Measurements from ENCODE around the gene SH3PXD2B.
"Not testable (repeated sequence)": the region's sequence is repeated elsewhere in the genome, so short reads cannot be mapped to it uniquely, and the experiment has no call there.

Gene SH3PXD2B

DNA sequence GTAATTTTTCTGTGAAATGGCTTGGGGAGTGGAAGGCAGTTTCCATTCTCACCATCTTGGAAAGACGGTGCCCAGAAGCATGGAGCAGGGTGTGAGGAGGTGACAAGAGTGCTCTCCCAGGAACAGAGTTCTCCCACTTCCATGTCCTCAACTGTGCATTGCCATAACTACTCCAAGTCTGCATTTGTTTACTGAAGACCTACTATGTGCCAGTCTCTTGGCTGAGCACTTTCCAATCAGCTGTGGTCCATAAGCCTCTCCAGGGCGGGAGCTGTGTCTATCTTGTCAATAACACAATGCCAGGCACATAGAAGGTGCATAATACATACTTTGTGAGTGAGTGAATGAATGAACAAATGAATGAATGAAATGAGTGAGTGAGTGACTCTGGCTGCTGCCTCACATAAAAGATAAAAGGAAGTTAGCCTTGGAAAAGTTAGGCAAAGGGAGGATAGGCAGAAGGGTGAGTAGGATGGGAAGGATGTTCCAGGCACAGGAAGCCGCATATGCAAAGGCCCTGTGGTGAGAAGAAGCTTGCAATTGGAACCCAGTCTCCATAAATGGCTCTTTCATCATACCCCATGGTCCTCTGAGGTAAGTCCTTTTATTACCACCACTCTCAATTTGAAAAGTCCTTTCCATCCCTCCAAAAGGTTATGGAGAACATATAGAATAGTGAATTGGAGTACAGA lies 31.3 kb upstream of the SH3PXD2B start:
- no peak for DNase-seq (ENCODE audit: low read depth in 2 of 2)

DNA sequence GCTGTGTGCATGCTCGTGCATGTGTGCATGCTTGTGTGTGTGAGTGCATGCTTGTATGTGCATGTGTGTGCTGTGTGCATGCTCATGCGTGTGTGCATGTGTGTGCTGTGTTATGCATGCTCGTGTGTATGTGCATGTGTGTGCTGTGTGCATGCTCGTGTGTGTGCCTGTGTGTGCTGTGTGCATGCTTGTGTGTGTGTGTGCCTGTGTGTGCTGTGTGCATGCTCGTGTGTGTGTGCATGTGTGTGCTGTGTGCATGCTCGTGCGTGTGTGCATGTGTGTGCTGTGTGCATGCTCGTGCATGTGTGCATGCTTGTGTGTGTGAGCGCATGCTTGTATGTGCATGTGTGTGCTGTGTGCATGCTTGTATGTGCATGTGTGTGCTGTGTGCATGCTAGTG lies 30.3 kb upstream of the SH3PXD2B start:
- DNase-seq (ENCODE audit: low read depth in 2 of 2), result no peak

DNA sequence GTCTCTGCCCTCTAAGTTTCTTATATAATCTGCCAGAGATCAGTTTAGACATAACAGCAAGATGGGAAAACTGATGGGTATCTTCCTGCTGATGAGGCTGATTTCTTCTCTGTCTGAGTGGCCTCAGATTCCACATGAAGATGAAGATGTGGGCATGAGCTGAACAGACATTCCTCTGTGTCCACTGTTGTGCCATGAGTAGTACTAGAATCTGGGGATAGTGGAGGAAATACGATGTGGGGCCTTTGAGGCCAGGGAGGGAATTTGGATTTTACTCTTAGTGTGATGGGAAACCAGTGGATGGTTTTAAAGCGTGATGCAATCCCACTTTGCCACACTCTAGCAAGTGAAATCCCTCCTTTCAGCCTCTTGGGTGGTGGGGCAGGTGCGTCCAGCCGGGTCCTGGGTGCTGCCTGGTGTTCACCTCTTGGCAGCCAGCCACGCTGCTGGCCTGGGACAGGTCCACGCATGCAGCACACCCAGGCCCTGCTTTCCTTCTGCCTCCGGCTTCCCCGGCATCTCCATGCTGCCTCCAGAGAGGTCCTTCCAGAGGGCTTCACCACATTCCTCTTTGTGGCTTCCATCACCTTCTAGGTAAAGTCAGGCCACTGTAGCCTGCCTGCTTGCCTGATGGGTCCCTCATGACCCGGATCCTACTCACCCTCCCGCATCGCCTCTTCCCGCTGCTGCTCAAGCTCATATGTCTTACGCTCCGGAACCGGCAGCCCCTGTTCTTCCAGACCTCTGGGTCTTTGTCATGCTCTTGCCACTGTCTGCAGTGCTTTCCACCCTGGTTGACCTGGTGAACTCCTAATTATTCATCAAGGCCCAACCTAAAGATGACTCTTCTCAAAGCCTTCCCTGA lies 28.1 kb upstream of the SH3PXD2B start:
- no peak for DNase-seq (ENCODE audit: low read depth in 2 of 2)

DNA sequence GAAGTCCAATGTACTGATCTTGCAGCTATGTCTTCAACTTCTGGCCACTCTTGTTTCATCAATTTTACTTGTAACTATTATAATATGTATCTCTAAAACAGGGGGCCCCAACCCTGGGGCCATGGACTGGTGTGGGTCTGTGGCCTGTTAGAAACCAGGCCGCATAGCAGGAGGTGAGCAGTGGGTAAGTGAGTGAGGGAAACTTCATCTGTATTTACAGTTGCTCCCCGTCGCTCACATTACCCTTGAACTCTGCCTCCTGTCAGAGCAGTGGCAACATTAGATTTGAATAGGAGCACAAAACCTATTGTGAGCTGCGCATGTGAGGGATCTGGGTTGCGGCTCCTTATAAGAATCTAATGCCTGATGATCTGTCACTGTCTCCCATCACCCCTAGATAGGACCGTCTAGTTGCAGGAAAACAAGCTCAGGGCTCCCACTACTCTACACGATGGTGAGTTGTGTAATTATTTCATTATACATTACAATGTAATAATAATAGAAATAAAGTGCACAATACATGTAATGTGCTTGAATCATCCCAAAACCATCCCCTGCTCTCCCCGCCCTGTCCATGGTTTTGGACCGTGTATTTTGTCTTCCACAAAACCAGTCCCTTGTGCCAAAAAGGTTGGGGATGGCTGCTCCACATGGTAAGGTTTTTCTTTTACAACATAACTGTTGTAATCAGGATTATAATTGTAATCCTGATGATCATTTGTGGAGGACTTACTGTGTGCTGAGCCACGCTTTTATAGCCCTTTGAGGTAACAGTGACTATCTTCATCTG lies 26.9 kb upstream of the SH3PXD2B start:
- no peak for DNase-seq (ENCODE audit: low read depth in 2 of 2)

DNA sequence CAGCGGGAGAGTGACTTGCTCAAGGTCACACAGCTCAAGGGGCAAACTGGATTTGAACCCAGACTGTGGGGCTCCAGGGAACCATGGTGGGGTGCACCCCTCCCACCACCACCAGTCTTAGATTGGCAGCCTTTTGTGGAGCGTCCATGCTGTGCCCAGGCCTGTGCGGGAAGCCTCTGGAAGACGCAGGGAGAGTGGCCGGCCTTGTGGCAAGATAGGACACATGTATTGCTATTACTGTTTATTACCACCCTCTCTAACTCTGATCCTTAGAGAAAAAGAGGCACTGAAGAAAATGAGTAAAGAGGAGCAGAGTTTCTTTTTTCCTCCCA lies 25.4 kb upstream of the SH3PXD2B start:
- DNase-seq (ENCODE audit: low read depth in 2 of 2), result no peak

DNA sequence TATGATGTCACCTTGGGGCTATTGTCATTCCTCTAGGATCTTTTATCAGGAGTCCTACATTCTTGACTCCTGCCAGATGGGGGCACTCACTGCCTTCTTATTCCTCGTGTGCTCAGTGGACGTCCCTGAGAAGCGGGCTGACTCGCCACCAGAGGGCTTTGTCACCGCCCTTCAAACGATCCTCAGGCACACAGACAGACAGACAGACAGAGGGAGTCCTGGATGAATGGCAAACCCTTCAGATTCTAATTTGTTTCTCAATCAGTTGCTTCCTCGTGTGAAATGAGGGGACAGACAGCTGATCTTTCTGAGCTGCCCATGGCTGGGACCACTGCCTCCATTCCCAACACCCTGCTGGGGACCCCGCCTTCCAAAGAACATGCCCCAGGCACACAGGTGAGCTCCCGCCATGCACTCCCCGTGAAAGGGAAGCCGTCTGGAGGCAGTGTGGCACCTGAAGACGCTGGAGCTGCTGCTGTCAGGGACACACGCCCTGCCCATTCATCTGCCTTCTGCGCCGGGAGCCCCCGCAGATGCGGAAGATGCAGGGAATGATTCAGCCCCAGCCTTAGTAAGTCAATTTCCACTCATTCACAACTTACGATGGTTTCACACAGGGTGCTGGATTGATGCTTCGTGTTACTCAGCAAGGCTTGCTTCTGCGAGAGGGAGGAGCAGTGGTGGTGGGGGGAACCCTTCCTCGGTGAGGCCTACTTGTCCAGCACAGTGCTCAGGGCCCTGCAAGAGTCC lies 24.9 kb upstream of the SH3PXD2B start:
- peak; percentile 22 to 30 for DNase-seq (ENCODE audit: low read depth in 2 of 2)

DNA sequence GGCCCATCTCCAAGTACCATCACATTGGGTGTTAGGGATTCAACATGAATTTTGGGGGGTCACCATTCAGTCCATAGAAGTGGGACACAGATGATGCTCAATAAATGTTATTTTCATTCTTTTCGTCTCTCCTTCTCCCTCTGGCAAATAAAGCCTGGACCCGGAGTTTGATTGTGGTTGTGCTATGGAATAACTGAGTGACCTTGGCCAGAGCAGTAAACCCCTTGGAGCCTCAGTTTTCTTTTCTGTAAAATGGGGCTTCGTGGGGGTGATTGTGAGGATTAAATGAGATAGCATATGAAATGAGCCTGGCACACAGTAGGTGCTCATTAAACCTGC lies 24.3 kb upstream of the SH3PXD2B start:
- DNase-seq (ENCODE audit: low read depth in 2 of 2), result not testable (repeated sequence)

DNA sequence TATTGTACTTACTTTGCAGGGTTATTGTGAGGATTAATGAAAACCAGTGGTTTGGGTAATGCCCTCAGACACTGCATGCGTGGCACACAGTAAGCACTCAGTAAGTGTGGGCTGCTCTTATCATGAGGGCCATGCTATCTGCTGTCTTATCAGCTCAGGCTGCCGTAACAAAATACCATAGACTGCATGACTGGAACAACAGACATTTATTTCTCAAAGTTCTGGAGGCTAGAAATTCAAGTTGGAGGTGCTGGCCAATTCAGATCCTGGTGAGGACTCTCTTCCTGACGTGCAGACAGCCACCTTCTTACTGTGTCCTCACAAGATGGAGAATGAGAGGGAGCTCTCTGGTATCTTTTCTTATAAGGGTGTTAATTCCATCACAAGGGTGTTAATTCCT lies 23.9 kb upstream of the SH3PXD2B start:
- DNase-seq (ENCODE audit: low read depth in 2 of 2), result no peak

DNA sequence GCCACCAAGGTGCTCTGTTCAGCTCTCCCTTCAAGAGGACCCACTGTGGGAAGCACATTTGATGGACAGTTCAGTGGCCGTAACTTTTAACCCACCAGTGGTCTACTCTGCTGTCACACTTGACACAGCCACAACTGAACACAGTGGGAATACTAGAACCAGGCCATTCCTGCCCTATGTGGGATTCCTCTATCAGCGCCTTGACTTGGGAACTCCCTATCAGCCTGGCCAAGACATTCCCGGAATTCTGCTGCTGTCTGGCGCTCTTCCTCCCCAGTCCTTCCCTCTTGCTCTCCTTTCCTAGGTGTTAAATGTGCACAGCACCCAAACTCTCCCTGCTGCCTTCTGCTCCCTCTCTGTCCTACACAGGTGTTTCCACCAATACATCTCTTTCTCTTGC lies 23.1 kb upstream of the SH3PXD2B start:
- no peak for DNase-seq (ENCODE audit: low read depth in 2 of 2)

DNA sequence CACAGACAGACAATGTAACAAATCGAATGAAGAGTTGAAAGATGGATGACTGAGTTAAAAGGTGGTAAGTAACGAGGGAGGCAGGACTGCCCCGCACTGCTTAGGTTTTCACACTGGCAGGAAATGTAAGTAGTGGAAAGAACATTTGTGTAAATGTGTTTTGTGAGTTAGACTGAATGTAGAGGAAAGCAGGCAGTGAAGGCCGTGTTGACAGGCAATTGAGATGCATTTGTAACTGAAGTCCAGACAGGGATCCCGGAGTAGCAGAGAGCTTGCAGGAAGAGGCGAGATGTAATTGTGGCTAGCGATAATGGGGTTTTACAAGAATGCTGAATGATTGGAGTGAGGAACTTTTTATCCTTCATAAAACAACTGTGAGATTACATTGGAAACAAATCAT lies 20.0 kb upstream of the SH3PXD2B start:
- no peak for DNase-seq (ENCODE audit: low read depth in 2 of 2)

DNA sequence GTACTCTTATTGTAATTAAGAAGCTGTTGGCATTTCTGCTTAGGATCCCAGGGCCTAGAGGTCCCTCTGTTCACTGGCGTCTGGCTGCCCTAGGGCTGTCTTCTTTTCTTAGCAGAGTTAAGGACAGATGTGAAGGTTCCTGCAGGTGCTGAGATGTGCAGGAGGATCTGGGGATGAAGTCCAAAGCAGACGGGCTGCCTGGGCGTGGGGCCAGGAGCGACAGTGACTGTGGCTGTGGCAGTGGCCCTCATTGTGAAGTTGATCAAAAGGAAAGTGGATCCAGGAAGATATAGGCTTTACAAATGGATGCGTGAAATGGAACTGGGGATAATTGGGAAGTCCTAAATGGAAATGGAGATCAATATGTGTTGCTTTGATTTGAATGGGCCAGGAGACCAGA lies 19.1 kb upstream of the SH3PXD2B start:
- no peak for DNase-seq (ENCODE audit: low read depth in 2 of 2)

DNA sequence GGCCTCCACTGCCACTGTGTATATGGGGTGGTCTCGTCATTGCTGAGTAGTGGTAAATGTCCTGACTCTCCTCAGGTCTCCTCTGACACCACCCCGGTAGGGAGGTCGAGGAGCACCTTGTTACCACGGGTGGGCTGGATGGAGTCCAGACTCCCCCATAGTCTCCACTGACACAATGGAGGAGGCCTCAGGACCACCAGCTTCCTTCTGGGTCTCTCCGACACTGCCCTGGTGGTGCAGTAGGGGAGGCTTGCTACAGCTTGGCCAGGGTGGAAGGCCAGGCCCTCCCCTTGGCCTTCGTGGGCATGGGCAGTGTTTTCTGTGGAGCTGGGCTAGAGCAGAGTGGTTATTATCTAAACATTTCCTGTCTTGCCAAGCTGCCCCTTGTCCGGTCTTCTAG lies 15.4 kb upstream of the SH3PXD2B start:
- DNase-seq (ENCODE audit: low read depth in 2 of 2), result no peak

DNA sequence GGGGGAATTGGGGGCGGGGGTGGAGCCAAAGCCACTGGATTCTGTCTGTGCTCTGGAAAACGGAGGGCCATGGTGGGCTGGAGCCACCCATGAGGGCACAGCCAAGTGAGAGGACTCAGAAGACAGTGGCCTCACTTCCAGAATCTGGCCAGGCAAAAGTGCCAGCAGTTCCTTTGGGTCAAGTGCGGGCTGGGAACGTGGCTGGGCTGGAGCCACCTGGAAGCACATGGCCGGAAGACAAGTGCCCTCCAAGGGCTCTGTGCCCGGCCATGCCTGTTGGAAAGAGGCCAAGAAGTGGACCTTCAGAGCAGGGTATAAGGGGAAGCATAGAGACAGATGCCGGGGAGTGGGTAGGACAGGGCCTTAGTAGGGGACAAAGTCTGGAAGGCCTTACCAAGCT lies 11.7 kb upstream of the SH3PXD2B start:
- no peak for DNase-seq (ENCODE audit: low read depth in 2 of 2)

DNA sequence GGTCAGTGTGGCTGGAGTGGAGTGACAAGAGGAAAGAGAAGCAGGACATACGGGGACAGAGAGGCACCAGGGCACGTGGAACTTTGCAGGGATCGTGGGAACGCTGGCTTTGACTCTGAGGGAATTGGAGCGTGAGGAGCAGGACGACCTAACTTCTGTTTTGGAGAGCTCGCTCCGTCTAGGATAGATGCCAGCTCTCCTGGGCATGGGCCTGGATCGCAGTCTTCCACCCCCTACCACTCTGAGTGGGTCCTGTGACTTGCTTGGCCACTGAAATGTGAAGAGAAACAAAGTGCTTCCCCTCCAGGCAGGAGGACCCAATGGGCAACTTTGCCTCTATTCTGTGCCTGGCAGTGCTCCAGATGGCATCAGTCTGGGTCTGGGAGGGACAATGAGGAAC lies 8.7 kb upstream of the SH3PXD2B start:
- DNase-seq (ENCODE audit: low read depth in 2 of 2), result no peak

DNA sequence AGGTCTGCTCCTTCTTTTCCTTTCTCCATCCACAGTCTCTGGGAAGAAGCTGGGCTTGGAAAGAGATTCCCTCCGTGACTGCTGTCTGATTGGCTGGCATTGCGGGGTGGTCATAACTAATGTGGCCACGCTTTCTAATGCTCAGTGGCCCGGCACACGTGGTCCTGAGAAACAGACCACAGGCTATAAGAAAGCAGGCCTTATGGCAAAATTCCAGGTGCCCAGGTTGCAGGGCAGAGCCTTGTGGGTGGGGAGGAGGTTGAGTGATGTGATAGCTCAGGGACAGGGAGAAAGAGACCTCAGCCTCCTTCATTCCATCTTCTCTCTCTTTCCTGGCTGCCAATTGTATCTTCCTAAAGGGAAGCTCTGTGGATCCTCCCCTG lies 5.4 kb upstream of the SH3PXD2B start:
- DNase-seq (ENCODE audit: low read depth in 2 of 2), result no peak

DNA sequence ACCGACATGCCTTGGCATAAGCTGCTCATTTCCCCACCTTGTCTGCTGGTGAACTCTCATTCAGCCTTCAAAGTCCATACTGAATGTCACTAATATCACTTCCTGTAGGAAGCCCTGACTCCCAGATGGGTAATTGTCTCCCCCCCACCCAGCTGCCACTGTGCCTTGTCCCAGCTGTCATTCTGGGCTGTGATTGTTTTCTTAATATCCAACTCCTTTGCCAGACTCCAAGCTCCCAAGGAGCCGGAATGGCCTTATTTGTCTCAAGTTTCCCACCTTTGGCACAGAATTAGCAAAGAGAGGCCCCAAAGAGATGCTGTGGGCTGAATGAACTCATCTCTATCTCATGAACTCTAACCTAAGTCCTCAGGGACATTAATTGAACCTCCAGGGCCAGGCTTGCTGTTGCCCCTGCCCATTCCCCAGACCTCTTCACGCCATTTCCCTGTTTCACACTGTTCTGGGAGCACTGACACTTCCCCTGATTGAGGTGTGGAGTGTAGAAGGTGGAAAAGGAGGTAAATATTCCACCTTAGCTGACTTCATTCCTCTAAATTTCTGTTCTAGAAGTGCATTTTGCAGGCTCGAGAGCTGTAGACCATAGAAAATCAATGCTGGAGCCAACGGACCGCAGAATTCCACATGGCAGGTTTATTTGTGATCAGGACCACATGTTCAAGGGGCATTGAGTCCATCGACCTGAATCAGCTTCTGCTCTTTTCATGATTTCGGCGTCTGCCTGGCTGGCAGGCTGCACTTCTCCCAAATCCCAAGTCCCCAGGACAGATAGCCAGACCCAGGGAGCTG lies 4.9 kb upstream of the SH3PXD2B start:
- no peak for DNase-seq (ENCODE audit: low read depth in 2 of 2)

DNA sequence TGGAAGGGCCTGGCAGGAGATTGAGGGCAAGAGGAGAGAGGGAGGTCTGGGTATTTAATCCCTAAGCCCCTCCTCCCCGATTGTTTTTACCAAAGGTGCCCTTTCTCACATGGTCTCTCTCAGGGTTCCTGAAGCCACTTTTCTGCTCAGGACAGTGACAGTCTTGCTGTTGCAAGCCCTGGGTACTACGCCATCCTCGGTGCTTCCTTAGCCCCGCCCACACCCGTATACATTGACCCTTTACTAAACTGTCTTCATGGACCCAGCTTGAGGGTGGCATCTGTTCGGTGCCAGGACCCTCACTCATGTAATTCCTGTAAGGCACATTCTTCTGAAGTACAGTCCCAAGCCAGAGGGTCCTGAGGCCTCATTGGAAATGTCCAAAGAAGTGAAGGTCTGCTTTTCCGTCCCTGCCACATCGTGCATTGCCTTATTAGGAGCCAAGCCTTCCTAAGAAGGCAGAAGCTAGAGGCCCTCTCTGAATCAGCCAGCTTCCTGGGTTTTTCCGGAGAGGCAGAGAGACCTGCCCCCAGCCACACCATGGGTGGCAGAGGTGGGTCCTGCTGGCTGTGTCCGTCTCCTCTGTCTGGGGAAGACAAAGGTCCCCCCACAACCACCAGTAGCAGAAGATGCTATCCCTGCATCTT lies 1.9 kb upstream of the SH3PXD2B start:
- DNase-seq (ENCODE audit: low read depth in 2 of 2), result no peak

DNA sequence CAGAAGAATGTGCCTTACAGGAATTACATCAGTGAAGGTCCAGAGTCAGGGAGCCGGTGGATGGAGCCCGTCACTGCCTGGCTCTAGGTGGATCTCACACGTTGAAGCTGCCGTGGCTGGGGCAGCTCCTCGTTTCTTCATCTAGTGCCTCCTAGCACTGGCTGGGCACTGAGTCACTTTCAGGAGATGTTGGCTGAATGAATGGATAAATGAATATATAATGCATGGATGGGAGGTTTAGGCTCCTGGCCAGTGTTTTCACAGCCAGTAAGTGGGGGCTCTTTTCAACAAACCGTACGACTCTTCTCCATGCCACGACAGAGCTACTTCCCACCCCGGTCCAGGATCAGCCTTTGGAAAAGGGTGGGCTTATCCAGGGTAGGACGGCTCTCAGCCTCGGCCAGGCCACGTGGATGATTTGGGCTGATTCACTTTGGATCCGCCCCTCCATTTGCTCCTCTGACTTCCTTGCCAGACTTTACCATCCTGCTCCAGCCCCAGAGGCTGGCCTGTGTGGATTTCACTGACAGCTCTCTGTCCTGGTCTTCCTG lies 1.3 kb upstream of the SH3PXD2B start:
- DNase-seq (ENCODE audit: low read depth in 2 of 2), result no peak

DNA sequence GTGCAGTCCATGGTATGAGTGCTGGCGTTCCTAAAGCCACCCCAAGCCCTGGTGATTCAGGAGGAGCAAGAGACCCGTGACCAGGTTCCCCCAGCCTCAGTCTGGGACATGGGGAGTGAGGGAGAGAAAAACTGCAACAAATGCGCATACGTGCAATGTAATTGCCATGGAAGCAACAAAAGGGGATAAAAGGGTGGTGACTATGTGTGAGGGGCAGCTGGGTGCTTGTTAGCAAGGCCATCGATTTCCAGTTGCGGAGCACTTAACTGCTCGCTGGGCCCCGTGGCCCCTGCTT lies 709 bp upstream of the SH3PXD2B start:
- DNase-seq (ENCODE audit: low read depth in 2 of 2), result no peak

DNA sequence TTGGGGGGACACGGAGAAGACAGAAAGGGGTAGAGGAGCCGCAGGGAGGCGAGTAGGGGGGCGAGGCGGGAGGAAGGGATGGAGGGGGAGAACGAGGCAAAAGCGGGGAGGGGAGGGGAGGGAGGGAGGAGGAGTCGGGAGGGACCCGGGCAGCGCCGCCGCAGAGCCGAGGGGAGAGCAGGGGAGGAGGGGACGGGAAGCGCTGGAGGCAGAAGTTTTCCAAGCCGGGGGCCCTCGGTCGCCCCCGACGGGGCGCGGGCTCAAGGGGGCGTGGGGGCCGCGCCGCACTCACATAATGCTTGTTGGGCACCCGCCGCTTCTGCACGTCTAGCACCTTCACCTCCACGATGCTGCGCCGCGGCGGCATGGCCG lies 353 bp downstream of the SH3PXD2B start:
- peak in 1 of 2 donors; percentile 3 for DNase-seq (ENCODE audit: low read depth in 2 of 2)

Measured in stimulated activated CD4-positive, alpha-beta T cell treated with anti-CD3 and anti-CD28 coated beads, Interleukin-1b, Interleukin-23, amount 100 ng/mL, for 4 hours (primary cell).